ENCODE data around the gene AGXT.

Gene AGXT

GRCh38 chr2:240868286-240869108 lies at the start of gene AGXT:
AGXT (plus strand) TSS chr2:240868824; CDS start chr2:240868866, 42 bp downstream.
- no peak for DNase-seq

GRCh38 chr2:240819126-240819857 lies 49.3 kb upstream of the AGXT start:
- DNase-seq: peak; percentile 42

GRCh38 chr2:240819858-240820606 lies 48.6 kb upstream of the AGXT start, which contains the start of gene KIF1A:
KIF1A (minus strand) TSS chr2:240820219; CDS start chr2:240797752, 22,467 bp downstream.
- peak; percentile 88 for DNase-seq

- peak; percentile 68 for DNase-seq
Measured at GRCh38 chr2:240820607-240821428, 47.8 kb upstream of the AGXT start.

- no peak for DNase-seq
Measured at GRCh38 chr2:240821429-240821778, 47.2 kb upstream of the AGXT start.

GRCh38 chr2:240822280-240822847 lies 46.3 kb upstream of the AGXT start:
- DNase-seq: peak; percentile 51

- DNase-seq: no peak
Measured at GRCh38 chr2:240823449-240824336, 44.9 kb upstream of the AGXT start.

- no peak for DNase-seq
Measured at GRCh38 chr2:240825476-240825875, 43.1 kb upstream of the AGXT start.

GRCh38 chr2:240831594-240832204 lies 36.9 kb upstream of the AGXT start:
- DNase-seq: no peak

GRCh38 chr2:240832205-240832727 lies 36.4 kb upstream of the AGXT start:
- DNase-seq: no peak

GRCh38 chr2:240832921-240833494 lies 35.6 kb upstream of the AGXT start:
- no peak for DNase-seq

GRCh38 chr2:240833724-240834285 lies 34.8 kb upstream of the AGXT start:
- no peak for DNase-seq

GRCh38 chr2:240834377-240834975 lies 34.1 kb upstream of the AGXT start:
- DNase-seq: no peak

GRCh38 chr2:240835528-240835927 lies 33.1 kb upstream of the AGXT start:
- DNase-seq: no peak

- no peak for DNase-seq
Measured at GRCh38 chr2:240836781-240837467, 31.7 kb upstream of the AGXT start.

- DNase-seq: no peak
Measured at GRCh38 chr2:240837621-240838020, 31.0 kb upstream of the AGXT start.

GRCh38 chr2:240839152-240840143 lies 29.2 kb upstream of the AGXT start:
- DNase-seq: no peak

All from NCI-H1105 (cell line).